Measurements from ENCODE around the gene RNF17. TPM values are rescaled to one million over a fixed set of nuclear protein-coding genes. Genes with fewer than 3 reads are reported as not detected.

The RNF17 gene
- total and polyA plus RNA-seq, 2 of the 8 experiments (the other 6 are each of a cell fraction or from before 2014, with no cell fraction given), result not detected

DNA sequence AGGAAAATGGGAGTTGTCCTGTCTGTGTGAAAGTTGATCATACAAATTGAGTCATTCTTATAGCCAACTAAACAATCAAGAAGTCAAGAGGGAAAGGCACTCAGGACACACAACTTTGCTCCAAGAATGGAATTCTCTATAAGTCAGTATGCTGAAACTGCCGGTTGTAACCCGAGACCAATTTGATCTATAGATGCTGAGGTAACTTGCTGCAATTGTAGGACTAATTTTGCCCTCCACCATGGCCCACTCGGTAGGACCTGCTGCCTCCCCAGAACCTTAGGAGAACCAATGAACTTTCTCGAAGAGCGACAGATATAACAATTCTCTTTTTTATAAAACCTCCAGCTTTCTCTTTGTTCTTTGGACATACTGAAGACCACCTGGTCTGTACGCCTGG lies 157.0 kb downstream of the RNF17 start (continued):
- TF ChIP-seq, protein P1, sequence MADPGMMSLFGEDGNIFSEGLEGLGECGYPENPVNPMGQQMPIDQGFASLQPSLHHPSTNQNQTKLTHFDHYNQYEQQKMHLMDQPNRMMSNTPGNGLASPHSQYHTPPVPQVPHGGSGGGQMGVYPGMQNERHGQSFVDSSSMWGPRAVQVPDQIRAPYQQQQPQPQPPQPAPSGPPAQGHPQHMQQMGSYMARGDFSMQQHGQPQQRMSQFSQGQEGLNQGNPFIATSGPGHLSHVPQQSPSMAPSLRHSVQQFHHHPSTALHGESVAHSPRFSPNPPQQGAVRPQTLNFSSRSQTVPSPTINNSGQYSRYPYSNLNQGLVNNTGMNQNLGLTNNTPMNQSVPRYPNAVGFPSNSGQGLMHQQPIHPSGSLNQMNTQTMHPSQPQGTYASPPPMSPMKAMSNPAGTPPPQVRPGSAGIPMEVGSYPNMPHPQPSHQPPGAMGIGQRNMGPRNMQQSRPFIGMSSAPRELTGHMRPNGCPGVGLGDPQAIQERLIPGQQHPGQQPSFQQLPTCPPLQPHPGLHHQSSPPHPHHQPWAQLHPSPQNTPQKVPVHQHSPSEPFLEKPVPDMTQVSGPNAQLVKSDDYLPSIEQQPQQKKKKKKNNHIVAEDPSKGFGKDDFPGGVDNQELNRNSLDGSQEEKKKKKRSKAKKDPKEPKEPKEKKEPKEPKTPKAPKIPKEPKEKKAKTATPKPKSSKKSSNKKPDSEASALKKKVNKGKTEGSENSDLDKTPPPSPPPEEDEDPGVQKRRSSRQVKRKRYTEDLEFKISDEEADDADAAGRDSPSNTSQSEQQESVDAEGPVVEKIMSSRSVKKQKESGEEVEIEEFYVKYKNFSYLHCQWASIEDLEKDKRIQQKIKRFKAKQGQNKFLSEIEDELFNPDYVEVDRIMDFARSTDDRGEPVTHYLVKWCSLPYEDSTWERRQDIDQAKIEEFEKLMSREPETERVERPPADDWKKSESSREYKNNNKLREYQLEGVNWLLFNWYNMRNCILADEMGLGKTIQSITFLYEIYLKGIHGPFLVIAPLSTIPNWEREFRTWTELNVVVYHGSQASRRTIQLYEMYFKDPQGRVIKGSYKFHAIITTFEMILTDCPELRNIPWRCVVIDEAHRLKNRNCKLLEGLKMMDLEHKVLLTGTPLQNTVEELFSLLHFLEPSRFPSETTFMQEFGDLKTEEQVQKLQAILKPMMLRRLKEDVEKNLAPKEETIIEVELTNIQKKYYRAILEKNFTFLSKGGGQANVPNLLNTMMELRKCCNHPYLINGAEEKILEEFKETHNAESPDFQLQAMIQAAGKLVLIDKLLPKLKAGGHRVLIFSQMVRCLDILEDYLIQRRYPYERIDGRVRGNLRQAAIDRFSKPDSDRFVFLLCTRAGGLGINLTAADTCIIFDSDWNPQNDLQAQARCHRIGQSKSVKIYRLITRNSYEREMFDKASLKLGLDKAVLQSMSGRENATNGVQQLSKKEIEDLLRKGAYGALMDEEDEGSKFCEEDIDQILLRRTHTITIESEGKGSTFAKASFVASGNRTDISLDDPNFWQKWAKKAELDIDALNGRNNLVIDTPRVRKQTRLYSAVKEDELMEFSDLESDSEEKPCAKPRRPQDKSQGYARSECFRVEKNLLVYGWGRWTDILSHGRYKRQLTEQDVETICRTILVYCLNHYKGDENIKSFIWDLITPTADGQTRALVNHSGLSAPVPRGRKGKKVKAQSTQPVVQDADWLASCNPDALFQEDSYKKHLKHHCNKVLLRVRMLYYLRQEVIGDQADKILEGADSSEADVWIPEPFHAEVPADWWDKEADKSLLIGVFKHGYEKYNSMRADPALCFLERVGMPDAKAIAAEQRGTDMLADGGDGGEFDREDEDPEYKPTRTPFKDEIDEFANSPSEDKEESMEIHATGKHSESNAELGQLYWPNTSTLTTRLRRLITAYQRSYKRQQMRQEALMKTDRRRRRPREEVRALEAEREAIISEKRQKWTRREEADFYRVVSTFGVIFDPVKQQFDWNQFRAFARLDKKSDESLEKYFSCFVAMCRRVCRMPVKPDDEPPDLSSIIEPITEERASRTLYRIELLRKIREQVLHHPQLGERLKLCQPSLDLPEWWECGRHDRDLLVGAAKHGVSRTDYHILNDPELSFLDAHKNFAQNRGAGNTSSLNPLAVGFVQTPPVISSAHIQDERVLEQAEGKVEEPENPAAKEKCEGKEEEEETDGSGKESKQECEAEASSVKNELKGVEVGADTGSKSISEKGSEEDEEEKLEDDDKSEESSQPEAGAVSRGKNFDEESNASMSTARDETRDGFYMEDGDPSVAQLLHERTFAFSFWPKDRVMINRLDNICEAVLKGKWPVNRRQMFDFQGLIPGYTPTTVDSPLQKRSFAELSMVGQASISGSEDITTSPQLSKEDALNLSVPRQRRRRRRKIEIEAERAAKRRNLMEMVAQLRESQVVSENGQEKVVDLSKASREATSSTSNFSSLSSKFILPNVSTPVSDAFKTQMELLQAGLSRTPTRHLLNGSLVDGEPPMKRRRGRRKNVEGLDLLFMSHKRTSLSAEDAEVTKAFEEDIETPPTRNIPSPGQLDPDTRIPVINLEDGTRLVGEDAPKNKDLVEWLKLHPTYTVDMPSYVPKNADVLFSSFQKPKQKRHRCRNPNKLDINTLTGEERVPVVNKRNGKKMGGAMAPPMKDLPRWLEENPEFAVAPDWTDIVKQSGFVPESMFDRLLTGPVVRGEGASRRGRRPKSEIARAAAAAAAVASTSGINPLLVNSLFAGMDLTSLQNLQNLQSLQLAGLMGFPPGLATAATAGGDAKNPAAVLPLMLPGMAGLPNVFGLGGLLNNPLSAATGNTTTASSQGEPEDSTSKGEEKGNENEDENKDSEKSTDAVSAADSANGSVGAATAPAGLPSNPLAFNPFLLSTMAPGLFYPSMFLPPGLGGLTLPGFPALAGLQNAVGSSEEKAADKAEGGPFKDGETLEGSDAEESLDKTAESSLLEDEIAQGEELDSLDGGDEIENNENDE (IDR thresholded peaks at IDR 0.05; ENCODE audit: insufficient replicate concordance, low read length), result no peak
- TF ChIP-seq, protein P2, sequence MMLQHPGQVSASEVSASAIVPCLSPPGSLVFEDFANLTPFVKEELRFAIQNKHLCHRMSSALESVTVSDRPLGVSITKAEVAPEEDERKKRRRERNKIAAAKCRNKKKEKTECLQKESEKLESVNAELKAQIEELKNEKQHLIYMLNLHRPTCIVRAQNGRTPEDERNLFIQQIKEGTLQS (IDR thresholded peaks at IDR 0.05; ENCODE audit: insufficient read depth, low read depth, low read length), result no peak
- TF ChIP-seq SAP30 (IDR thresholded peaks at IDR 0.05; ENCODE audit: insufficient read depth, insufficient replicate concordance, low read length), result no peak
- no peak for TF ChIP-seq BACH1 (IDR thresholded peaks at IDR 0.05; ENCODE audit: low read length)
